Activated T-cell treated with anti-CD3 and anti-CD28 coated beads, Interleukin-2, amount 50 U/mL, for 72 hours (primary cell): ENCODE data around the gene HSD11B2. TPM values are rescaled to one million over a fixed set of nuclear protein-coding genes. Genes with fewer than 3 reads are reported as not detected.

Experiments
- ATAC-seq, 2 donors: fragments of 150-1000 bp; cut with Tn5 transposase; replicated peaks in 1 of 2; 2 replicates each; pipeline ENCODE4 v1.10.0; 2021; ENCODE audit warnings: moderate library complexity in 2 of 2, mild to moderate bottlenecking in 1 of 2
- DNase-seq, 2 donors: peaks; one replicate each; pipeline ENCODE4 v3.0.0; 2021 to 2022; ENCODE audit warnings: mixed read lengths in 1 of 2
- H3K27ac Mint-ChIP-seq: one replicate; pipeline ENCODE4 v1.8.0; 2022; ENCODE audit warnings: mild to moderate bottlenecking, moderate library complexity, mixed read lengths
- H3K27me3 Mint-ChIP-seq: one replicate; pipeline ENCODE4 v1.8.0; 2022; ENCODE audit warnings: low read depth, mixed read lengths
- H3K36me3 Mint-ChIP-seq, 2 donors: one replicate each; pipeline ENCODE4 v1.8.0; 2022; ENCODE audit warnings: mixed read lengths in 2 of 2, mild to moderate bottlenecking in 1 of 2; ENCODE audit not compliant: insufficient read depth in 2 of 2
- H3K4me1 Mint-ChIP-seq: one replicate; pipeline ENCODE4 v1.8.0; 2022; ENCODE audit warnings: low read depth, mixed read lengths
- H3K4me3 Mint-ChIP-seq, 2 donors: one replicate each; pipeline ENCODE4 v1.8.0; 2022; ENCODE audit warnings: mild to moderate bottlenecking in 2 of 2, mixed read lengths in 2 of 2, moderate library complexity in 2 of 2
- H3K9me3 Mint-ChIP-seq, 2 donors: one replicate each; pipeline ENCODE4 v1.8.0; 2022; ENCODE audit warnings: mixed read lengths in 2 of 2
- total RNA-seq, 2 donors: library from RNA; stranded (reverse); gene quantifications; one replicate each; pipeline ENCODE4 v1.2.3, GENCODE V29; 2022

The HSD11B2 gene
- total RNA-seq, 2 donors from 2014 or later: 0.53 to 1.1 TPM

- DNase-seq (peak; percentile 38 to 55), ATAC-seq (peak; percentile 68 to 69)
- Mint-ChIP-seq H3K4me1 (peaks cover 5% of the 10 kb centered on the region), H3K27me3 (peaks cover 28% of the 10 kb centered on the region), H3K36me3 (no peaks in the 10 kb centered on the region), H3K4me3 (peak within 1 kb of the TSS; percentile 67 to 83), H3K9me3 (no peaks in the 10 kb centered on the region), H3K27ac (no peak within 1 kb of the TSS)
These were observed 37.7 kb upstream of the HSD11B2 start, which contains the start of gene TPPP3 for GRCh38 chr16:67393111-67393787. Gene TPPP3, minus strand, starts transcription at chr16:67393498. Its CDS starts 2,387 bp downstream, at chr16:67391111.

- no peaks in the 10 kb centered on the region for H3K36me3 Mint-ChIP-seq
- H3K4me3 Mint-ChIP-seq: peak overlapping the region; percentile 67 to 83
- H3K27ac Mint-ChIP-seq: no peak overlapping the region
- peaks cover 28% of the 10 kb centered on the region for H3K27me3 Mint-ChIP-seq
- peaks cover 5% of the 10 kb centered on the region for H3K4me1 Mint-ChIP-seq
- DNase-seq (no peak), ATAC-seq (peak in 1 of 2 donors; percentile 9)
- no peaks in the 10 kb centered on the region for H3K9me3 Mint-ChIP-seq
These were observed 37.1 kb upstream of the HSD11B2 start for GRCh38 chr16:67393788-67394154.

- no peak for DNase-seq
- Mint-ChIP-seq H3K9me3 (no peaks in the 10 kb centered on the region), H3K4me1 (peaks cover 5% of the 10 kb centered on the region)
These were observed 36.5 kb upstream of the HSD11B2 start for GRCh38 chr16:67394155-67395104.

GRCh38 chr16:67395105-67395457 is 35.8 kb upstream of the HSD11B2 start:
- Mint-ChIP-seq H3K4me3 (no peak overlapping the region), H3K27me3 (peaks cover 28% of the 10 kb centered on the region), H3K36me3 (no peaks in the 10 kb centered on the region), H3K27ac (no peak overlapping the region), H3K4me1 (peaks cover 5% of the 10 kb centered on the region), H3K9me3 (no peaks in the 10 kb centered on the region)
- ATAC-seq (no peak), DNase-seq (no peak)

More at GRCh38 chr16:67394155-67395104, 36.5 kb upstream of the HSD11B2 start:
- ATAC-seq: peak in 1 of 2 donors; percentile 10
- Mint-ChIP-seq H3K27ac (no peak overlapping the region), H3K36me3 (no peaks in the 10 kb centered on the region), H3K27me3 (peaks cover 28% of the 10 kb centered on the region), H3K4me3 (peak overlapping the region; percentile 67 to 83)

- Mint-ChIP-seq H3K27ac (no peak overlapping the region), H3K9me3 (no peaks in the 10 kb centered on the region), H3K4me3 (no peak overlapping the region), H3K36me3 (no peaks in the 10 kb centered on the region), H3K4me1 (peaks cover 5% of the 10 kb centered on the region), H3K27me3 (peaks cover 28% of the 10 kb centered on the region)
- DNase-seq: no peak
- no peak for ATAC-seq
These were observed 35.3 kb upstream of the HSD11B2 start for GRCh38 chr16:67395458-67396158.

- Mint-ChIP-seq H3K4me3 (no peak overlapping the region), H3K27ac (no peak overlapping the region), H3K9me3 (no peaks in the 10 kb centered on the region), H3K27me3 (peaks cover 28% of the 10 kb centered on the region), H3K4me1 (peaks cover 5% of the 10 kb centered on the region), H3K36me3 (no peaks in the 10 kb centered on the region)
- DNase-seq (no peak), ATAC-seq (no peak)
These were observed 34.5 kb upstream of the HSD11B2 start for GRCh38 chr16:67396159-67397035.

GRCh38 chr16:67397036-67397801 is 33.7 kb upstream of the HSD11B2 start:
- Mint-ChIP-seq H3K4me3 (no peak overlapping the region), H3K4me1 (peaks cover 5% of the 10 kb centered on the region), H3K27ac (no peak overlapping the region), H3K9me3 (no peaks in the 10 kb centered on the region), H3K27me3 (peaks cover 32% of the 10 kb centered on the region), H3K36me3 (no peaks in the 10 kb centered on the region)
- ATAC-seq (no peak), DNase-seq (no peak)

GRCh38 chr16:67397812-67398545 is 32.9 kb upstream of the HSD11B2 start:
- DNase-seq (no peak), ATAC-seq (no peak)
- no peak overlapping the region for H3K4me3 Mint-ChIP-seq
- H3K4me1 Mint-ChIP-seq: peaks cover 5% of the 10 kb centered on the region
- H3K27me3 Mint-ChIP-seq: peaks cover 26% of the 10 kb centered on the region
- H3K36me3 Mint-ChIP-seq: no peaks in the 10 kb centered on the region
- no peaks in the 10 kb centered on the region for H3K9me3 Mint-ChIP-seq
- H3K27ac Mint-ChIP-seq: no peak overlapping the region

- DNase-seq (no peak), ATAC-seq (no peak)
- no peak overlapping the region for H3K4me3 Mint-ChIP-seq
- H3K36me3 Mint-ChIP-seq: no peaks in the 10 kb centered on the region
- no peak overlapping the region for H3K27ac Mint-ChIP-seq
- peaks cover 5% of the 10 kb centered on the region for H3K4me1 Mint-ChIP-seq
- no peaks in the 10 kb centered on the region for H3K9me3 Mint-ChIP-seq
- H3K27me3 Mint-ChIP-seq: peaks cover 26% of the 10 kb centered on the region
These were observed 32.2 kb upstream of the HSD11B2 start for GRCh38 chr16:67398546-67399217.

- Mint-ChIP-seq H3K9me3 (no peaks in the 10 kb centered on the region), H3K27ac (no peak overlapping the region), H3K36me3 (no peaks in the 10 kb centered on the region), H3K27me3 (peaks cover 20% of the 10 kb centered on the region), H3K4me3 (no peak overlapping the region), H3K4me1 (peaks cover 5% of the 10 kb centered on the region)
- DNase-seq (peak; percentile 61 to 75), ATAC-seq (peak; percentile 85 to 86)
These were observed 31.6 kb upstream of the HSD11B2 start for GRCh38 chr16:67399218-67399733.
